Renal pelvis (tissue), 4 donors: ENCODE data around the gene NLGN3. TPM values are rescaled to one million over a fixed set of nuclear protein-coding genes. Genes with fewer than 3 reads are reported as not detected.

Experiments
- DNase-seq: peaks from one replicate; pipeline ENCODE4 v3.0.0-alpha.2; 2013
- polyA plus RNA-seq, 3 donors: library from polyadenylated mRNA; unstranded; fragments of 120-200 nt; gene quantifications; one replicate each; pipeline ENCODE4 v1.2.1, GENCODE V29; 2013; ENCODE audit not compliant: insufficient read length in 3 of 3

Gene NLGN3
- polyA plus RNA-seq, 3 donors = 4.3 to 5.8 (median 4.9) TPM

- no peak for DNase-seq
Observed at GRCh38 chrX:71111921-71112431, 32.7 kb upstream of the NLGN3 start.

- no peak for DNase-seq
Observed at GRCh38 chrX:71117358-71117757, 27.3 kb upstream of the NLGN3 start.

- peak; percentile 87 for DNase-seq
Observed at GRCh38 chrX:71118032-71118984, 26.3 kb upstream of the NLGN3 start, which contains the start of gene MED12. Gene MED12, plus strand, starts transcription at chrX:71118596. Its CDS starts 159 bp downstream, at chrX:71118755.

- no peak for DNase-seq
Observed at GRCh38 chrX:71118985-71119535, 25.6 kb upstream of the NLGN3 start.

- no peak for DNase-seq
Observed at GRCh38 chrX:71128166-71128833, 16.3 kb upstream of the NLGN3 start.

GRCh38 chrX:71128915-71129765 is 15.5 kb upstream of the NLGN3 start:
- DNase-seq = no peak

GRCh38 chrX:71131510-71131909 is 13.1 kb upstream of the NLGN3 start:
- no peak for DNase-seq

- no peak for DNase-seq
Observed at GRCh38 chrX:71140440-71140839, 4.2 kb upstream of the NLGN3 start.

GRCh38 chrX:71143508-71143907 is 1.1 kb upstream of the NLGN3 start:
- no peak for DNase-seq

GRCh38 chrX:71147496-71148277 is 3.0 kb downstream of the NLGN3 start:
- no peak for DNase-seq

GRCh38 chrX:71148278-71148663 is 3.6 kb downstream of the NLGN3 start:
- DNase-seq = no peak

GRCh38 chrX:71151366-71151765 is 6.7 kb downstream of the NLGN3 start:
- DNase-seq = no peak

GRCh38 chrX:71154196-71154595 is 9.6 kb downstream of the NLGN3 start:
- DNase-seq = no peak

GRCh38 chrX:71154641-71155040 is 10.0 kb downstream of the NLGN3 start:
- DNase-seq = no peak

GRCh38 chrX:71158603-71159002 is 14.0 kb downstream of the NLGN3 start:
- DNase-seq = no peak

GRCh38 chrX:71159335-71159734 is 14.7 kb downstream of the NLGN3 start:
- no peak for DNase-seq

- no peak for DNase-seq
Observed at GRCh38 chrX:71160475-71160874, 15.8 kb downstream of the NLGN3 start.

GRCh38 chrX:71162981-71163380 is 18.3 kb downstream of the NLGN3 start:
- DNase-seq = no peak

- DNase-seq = no peak
Observed at GRCh38 chrX:71164071-71164470, 19.4 kb downstream of the NLGN3 start.

GRCh38 chrX:71166461-71166860 is 21.8 kb downstream of the NLGN3 start:
- no peak for DNase-seq
